GM18499 (cell line): Measurements from ENCODE around the gene SLC2A4RG.
"Not testable (repeated sequence)": the region's sequence is repeated elsewhere in the genome, so short reads cannot be mapped to it uniquely, and the experiment has no call there.

Source experiments
- ATAC-seq: cut with Tn5 transposase; IDR thresholded peaks from one replicate; pipeline ENCODE4 v1.9.1; 2021; ENCODE audit warnings: moderate number of reproducible peaks; ENCODE audit not compliant: insufficient read depth, unreplicated experiment

Gene SLC2A4RG

DNA sequence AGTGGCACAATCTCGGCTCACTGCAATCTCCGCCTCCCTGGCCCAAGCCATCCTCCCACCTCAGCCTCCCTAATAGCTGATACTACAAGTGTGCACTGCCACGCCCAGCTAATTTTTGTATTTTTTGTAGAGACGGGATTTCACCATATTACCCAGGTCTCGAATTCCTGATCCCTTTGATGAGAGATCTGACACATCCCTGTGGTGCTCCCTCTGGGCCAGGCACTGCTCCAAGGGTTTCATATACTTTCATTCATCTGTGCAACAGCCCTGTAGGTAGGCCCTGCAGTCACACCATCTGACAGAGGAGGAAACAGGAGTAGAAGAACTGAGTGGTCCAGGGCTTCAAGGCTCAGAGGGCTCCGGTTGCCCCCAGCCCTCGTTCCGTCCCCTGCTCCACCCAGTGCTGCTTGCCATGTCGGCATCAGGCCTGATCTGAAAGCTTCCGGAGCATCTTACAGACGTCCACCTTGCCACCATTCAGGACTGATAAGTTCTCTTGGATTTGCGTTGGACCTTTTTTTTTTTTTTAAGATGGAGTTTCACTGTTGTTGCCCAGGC, 28.4 kb upstream of the SLC2A4RG start:
- no peak for ATAC-seq

DNA sequence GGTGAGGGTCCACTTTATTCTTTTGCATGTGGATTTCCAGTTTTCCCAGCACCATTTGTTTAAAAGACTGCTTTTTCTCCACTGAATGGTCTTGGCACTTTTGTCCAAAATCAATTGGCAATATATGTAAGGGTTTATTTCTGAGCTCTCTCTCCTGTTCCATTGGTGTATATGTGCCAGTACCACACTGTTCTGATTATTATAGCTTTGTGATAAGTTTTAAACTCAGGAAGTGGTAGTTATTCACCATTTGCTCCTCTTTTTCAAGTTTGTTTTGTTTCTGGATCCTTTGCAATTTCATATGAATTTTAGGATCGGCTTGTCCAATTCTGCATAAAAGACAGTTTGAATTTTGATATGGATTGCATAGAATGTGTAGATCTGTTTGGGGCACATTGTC, 27.4 kb upstream of the SLC2A4RG start:
- ATAC-seq: no peak

DNA sequence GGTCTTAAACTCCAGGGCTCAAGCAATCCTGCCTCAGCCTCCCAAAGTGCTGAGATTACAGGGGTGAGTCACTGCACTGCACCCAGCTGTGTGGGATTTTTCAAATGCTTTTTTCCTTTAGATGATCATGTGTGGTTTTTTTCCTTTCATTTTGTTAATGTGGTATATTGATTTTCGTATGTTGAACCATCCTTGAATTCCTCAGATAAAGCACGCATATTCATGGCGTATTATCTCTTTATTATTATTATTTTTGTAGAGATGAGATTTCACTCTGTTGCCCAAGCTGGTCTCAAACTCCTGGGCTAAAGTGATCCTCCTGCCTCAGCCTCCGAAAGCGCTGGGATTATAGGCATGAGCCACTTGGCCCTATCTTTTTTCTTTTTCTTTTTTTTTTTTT, 24.7 kb upstream of the SLC2A4RG start:
- no peak for ATAC-seq

DNA sequence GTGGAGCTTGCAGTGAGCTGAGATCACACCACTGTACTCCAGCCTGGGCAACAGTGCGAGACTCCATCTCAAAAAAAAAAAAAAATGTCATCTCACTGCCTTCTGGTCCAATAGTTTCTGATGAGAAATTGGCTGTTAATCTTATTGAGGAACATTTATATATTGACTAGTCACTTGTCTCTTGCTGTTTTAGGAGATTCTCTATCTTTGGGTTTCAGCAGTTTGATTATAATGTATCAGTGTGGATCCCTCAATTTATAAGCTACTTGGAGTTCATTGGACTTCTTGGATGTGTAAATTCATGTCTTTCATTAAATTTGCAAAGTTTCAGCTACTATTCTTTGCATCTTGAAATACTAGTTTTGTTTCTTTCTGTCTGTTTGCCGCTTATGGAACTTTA, 20.6 kb upstream of the SLC2A4RG start:
- ATAC-seq: no peak

DNA sequence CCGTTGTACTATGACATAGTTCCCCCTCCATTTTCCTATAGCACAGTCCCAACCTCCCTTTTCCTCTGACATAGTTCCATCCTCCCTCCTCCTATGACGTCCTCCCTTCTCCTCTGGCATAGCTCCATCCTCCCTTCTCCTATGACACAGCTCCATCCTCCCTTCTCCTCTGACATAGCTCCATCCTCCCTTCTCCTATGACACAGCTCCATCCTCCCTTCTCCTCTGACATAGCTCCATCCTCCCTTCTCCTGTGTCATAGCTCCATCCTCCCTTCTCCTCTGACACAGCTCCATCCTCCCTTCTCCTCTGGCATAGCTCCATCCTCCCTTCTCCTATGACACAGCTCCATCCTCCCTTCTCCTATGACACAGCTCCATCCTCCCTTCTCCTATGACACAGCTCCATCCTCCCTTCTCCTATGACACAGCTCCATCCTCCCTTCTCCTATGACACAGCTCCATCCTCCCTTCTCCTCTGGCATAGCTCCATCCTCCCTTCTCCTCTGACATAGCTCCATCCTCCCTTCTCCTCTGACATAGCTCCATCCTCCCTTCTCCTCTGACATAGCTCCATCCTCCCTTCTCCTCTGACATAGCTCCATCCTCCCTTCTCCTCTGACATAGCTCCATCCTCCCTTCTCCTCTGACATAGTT, 16.5 kb upstream of the SLC2A4RG start:
- ATAC-seq: not testable (repeated sequence)

DNA sequence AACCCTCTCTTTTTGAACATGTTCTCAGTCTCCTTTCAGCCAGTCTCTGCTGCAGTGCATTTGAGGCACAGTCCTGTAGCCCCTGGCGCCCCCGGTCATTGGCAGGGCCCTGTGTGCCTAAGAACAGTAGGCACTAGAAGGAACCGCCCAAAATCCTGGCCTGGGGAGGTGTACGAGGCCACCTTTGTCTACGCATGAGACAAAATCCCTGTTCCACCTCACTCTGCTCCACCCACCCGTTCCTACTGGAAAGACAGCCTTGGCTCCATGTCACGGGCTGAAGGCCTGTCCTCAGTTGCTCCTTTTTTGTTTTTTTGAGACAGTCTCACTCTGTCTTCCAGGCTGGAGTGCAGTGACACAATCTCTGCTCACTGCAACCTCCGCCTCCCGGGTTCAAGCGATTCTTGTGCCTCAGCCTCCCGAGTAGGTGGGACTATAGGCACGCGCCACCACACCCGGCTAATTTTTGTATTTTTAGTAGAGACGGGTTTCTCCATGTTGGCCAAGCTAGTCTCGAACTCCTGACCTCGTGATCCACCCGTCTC, 9.3 kb upstream of the SLC2A4RG start:
- ATAC-seq: not testable (repeated sequence)

DNA sequence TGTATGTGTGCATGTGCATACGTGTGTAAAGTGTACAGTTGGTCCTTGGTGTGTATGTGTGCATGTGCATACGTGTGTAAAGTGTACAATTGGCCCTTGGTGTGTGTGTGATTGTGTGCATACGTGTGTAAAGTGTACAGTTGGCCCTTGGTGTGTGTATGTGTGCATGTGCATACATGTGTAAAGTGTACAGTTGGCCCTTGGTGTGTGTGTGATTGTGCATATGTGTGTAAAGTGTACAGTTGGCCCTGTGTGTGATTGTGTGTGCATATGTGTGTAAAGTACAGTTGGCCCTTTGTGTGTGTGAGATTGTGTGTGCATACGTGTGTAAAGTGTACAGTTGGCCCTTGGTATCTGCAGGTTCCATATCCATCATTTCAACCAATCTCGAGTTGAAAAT, 8.2 kb upstream of the SLC2A4RG start:
- ATAC-seq: no peak

DNA sequence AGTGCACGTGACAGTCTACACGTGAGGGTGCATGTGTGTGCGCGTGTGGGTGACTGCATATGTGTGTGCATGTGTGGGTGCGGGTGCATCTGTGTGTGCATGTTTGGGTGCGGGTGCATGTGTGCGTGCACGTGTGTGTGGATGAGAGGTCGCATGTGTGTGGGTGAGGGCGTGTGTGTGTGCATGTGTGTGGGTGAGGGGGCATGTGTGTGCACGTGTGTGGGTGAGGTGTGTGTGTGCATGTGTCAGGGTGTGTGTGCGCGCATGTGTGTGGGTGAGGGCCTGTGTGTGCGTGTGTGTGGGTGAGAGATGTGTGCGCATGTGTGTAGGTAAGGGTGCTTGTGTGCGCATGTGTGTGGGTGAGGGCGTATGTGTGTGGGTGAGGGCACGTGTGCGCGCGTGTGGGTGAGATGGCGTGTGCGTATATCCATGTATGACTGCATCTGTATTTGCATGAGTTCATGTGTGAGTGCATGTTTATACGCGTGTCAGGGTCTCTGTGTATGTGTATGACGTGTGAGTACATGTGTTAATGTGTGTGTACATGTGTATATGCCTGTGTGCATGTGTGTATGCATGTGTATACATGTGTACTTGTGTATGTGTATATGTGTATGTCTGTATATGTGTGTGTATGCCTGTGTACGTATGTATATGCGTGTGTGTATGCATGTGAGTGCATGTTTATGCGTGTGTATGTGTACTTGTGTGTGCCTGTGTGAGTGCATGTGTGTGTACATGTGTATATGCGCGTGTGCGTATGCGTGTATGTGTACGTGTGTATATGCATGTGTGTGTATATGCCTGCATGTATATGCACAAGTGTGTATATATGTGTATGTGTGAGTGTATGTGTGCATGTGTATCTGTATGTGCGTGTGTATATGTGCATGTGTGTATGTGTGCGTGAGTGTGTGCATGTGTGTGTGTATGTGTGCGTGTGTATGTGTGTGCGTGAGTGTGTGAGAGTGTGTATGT, 7.2 kb upstream of the SLC2A4RG start:
- ATAC-seq: no peak

DNA sequence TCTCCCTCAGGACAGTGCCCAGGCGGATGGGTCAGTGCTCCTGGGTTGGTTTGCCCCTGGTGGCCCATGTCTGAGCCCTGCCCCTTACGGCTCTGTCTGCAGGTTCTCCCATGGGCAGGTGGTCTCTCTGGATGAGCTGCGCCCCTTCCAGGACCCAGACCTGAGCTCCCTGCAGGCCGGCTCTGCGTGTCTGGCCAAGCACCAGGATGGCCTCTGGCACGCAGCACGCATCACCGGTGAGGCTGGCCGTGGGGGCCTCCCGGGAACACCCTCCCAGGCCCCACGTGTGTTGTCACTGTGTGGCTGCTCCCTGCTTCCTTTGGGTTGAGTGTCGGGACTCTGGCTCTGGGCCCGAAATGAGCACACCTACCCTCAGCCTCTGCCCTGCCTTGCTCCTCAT, 6.5 kb upstream of the SLC2A4RG start:
- ATAC-seq: no peak

DNA sequence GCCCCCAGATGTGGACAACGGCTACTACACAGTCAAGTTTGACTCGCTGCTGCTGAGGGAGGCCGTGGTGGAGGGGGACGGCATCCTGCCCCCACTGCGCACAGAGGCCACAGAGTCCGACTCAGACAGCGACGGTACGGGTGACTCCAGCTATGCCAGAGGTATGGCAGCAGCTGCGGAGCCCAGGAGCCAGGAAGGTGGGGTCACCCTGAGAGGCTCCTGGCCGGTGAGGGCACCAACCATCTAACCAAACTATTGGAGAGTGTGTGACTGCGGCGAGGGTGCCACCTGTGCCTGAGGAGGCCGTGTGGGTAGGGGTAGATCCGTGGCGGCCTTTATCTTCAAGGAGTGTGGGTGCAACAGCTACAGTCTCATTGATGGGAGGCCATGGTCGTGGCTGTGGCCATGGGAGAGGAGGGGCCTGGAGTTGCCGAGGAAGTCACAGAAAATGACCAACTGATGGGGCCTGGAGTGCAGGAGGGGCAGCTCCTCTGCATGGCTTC, 5.9 kb upstream of the SLC2A4RG start:
- no peak for ATAC-seq

DNA sequence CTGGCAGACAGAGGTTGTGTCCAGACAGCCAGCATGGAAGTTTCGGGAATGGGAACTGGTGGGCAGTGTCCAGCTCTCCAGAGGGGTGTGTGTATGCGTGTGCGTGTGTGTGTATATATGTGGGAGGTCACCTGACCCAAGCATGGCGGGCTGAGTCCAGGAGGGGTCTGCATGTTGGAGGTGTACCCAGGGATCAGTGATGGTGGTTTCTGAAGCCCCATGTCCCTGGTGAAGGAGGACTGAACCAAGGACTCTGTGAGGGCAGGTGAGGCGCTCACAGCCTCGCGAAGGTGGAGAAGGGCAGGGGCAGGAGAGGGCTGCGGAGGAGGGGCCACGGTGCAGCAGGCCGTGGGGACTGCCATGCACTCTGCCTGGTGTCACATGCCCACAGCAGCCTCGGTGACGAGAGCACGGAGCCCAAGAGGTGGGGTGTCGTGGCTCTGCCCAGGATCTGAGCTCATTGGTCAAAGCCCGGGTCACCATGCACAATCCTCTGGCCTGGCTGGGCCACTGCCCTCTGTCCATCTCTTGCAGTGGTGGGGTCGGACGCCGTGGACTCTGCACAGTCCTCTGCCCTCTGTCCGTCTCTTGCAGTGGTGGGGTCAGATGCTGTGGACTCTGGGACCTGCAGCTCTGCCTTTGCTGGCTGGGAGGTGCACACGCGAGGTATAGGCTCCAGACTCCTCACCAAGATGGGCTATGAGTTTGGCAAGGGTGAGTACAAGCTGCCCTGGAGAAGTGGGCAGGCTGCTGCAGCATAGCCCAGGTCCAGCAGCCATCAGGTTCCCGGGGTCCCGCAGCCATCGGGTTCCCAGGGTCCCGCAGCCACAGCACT, 5.2 kb upstream of the SLC2A4RG start:
- ATAC-seq: no peak

DNA sequence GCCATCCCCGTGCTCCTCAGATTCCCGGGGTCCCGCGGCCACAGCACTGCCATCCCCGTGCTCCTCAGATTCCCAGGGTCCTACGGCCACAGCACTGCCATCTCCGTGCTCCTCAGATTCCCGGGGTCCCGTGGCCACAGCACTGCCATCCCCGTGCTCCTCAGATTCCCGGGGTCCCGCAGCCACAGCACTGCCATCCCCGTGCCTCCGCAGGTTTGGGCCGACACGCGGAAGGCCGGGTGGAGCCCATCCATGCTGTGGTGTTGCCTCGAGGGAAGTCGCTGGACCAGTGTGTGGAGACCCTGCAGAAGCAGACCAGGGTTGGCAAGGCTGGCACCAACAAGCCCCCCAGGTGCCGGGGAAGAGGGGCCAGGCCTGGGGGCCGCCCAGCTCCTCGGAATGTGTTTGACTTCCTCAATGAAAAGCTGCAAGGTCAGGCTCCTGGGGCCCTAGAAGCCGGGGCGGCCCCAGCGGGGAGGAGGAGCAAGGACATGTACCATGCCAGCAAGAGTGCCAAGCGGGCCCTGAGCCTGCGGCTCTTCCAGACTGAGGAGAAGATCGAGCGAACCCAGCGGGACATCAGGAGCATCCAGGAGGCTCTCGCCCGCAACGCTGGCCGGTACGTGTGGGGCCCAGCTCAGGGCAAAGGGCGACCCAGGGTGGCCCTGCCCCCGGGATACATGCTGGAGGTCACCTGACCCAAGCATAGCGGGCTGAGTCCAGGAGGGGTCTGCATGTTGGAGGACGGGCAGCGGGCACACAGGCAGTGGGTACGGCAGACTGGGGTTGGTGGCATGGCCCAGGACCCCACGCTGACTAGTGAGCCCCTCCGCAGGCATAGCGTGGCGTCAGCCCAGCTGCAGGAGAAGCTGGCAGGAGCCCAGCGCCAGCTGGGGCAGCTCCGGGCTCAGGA, 4.4 kb upstream of the SLC2A4RG start:
- ATAC-seq: no peak

DNA sequence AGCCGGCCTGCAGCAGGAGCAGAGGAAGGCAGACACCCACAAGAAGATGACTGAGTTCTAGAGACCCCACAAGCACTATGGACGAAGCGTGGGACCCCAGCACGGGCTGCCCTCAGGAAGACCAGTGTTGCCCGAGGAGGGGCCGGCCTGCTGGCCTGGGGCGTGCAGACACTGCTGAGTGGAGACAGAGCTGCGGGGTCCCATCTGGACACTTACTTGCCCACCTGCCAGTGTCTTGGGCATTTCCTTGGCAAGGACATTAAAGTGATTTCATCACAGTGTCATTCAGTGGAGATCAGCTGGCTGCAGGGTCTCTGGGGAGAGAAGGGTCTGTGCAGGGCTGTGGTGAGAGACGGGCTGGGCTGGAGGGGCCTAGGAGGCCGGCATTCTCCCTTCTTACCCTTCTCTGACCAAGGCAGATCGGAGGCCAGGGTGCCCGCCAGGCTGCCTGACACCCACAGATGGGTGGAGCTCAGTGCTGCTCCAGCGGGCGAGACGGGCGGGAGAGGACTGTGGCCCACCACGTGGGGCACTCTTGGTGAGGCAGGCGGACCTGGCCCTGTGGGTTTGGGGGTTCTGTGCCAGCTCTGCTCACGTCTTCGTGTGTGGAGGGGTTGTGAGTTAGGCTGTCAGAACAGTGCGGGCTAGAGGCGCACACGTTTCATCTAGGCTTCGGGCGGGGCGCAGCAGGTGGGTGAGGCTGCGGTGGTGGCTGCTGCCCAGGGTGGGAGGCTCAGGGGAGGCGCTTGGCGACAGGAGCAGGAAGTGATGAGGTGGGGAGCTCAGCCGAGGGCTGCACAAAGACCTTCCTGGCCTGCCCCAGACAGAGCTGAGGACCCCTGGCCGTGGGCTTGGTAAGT, 3.5 kb upstream of the SLC2A4RG start, which contains the start of gene LIME1:
Gene LIME1, plus strand, starts transcription at position 806 of the 860 bp plus-strand sequence. CDS start 886 bp downstream, outside the sequence.
- ATAC-seq: no peak

DNA sequence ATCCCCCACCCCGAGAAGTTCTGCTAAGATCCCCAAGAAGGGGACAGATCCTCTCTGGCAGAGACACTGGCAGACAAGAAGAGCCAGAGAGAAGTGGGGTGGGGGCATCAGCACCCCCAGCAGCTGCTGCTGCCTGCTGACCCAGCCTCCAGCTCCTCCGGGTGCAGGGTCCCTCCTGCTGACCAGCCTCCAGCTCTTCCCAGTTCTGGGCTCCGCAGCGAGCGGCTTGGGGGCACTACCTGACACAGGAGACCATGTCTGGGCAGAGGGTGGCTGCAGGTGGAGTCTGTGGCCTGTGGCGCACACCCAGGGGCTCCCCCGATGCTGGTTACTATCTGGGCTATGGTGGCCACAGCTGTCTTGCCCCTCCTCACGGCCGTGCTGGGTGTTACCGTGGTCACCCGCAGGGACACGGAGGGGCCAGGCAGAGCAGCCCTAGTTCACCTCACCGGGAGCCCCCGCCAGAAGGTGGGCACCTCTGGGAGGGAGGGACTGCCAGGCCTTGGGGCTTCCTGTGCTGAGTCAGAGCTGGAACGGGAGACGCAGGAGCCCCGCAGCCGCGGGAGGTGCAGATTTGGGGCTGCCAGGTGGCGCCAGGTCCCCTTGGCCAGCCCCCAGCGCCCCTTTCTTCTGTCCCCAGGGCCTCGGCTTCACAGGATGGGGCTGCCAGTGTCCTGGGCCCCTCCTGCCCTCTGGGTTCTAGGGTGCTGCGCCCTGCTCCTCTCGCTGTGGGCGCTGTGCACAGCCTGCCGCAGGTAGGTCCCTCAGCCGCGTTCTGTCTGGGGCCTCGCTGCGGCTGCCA, 2.5 kb upstream of the SLC2A4RG start:
- ATAC-seq: no peak

DNA sequence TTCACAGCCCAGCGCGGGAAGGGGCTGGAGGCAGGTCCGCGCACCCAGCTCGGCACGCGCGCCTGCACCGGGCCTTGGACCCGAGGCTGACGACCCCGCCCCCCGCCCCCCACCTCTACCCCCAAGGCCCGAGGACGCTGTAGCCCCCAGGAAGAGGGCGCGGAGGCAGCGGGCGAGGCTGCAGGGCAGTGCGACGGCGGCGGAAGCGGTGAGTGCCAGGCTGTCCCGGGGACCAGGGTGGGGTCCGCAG, 2.0 kb upstream of the SLC2A4RG start:
- ATAC-seq: no peak

DNA sequence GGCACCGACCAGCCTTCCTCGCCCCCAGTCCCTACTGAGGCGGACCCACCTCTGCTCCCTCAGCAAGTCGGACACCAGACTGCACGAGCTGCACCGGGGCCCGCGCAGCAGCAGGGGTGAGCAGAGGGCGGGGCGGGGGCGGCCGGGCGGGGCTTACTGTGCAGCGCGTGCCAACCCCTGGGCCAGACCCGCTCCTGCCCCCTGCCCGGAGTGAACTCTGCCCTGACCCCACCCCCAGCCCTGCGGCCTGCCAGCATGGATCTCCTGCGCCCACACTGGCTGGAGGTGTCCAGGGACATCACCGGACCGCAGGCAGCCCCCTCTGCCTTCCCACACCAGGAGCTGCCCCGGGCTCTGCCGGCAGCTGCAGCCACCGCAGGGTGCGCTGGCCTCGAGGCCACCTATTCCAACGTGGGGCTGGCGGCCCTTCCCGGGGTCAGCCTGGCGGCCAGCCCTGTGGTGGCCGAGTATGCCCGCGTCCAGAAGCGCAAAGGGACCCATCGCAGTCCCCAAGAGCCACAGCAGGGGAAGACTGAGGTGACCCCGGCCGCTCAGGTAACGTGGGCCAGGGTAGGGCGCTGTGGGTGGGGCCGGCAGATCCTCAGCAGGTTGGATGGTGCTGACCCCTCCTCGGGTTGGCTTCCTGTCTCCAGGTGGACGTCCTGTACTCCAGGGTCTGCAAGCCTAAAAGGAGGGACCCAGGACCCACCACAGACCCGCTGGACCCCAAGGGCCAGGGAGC, 1.5 kb upstream of the SLC2A4RG start:
- no peak for ATAC-seq

DNA sequence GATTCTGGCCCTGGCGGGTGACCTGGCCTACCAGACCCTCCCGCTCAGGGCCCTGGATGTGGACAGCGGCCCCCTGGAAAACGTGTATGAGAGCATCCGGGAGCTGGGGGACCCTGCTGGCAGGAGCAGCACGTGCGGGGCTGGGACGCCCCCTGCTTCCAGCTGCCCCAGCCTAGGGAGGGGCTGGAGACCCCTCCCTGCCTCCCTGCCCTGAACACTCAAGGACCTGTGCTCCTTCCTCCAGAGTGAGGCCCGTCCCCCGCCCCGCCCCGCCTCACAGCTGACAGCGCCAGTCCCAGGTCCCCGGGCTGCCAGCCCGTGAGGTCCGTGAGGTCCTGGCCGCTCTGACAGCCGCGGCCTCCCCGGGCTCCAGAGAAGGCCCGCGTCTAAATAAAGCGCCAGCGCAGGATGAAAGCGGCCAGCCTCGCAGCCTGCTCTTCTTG, 868 bp upstream of the SLC2A4RG start:
- ATAC-seq: no peak
